ENCODE measurements around the gene LYSMD3. TPM values are rescaled to one million over a fixed set of nuclear protein-coding genes. Genes with fewer than 3 reads are reported as not detected.

The LYSMD3 gene
- total RNA-seq, 4 donors from 2014 or later: 10.8 to 21.9 (median 15.0) TPM

- Histone ChIP-seq H3K9me3 (no peaks in the 10 kb centered on the region), H3K4me3 (peak within 1 kb of the TSS; percentile 57 to 87 (median 82)), H3K27ac (peak within 1 kb of the TSS; percentile 50 to 90 (median 78)), H3K36me3 (no peaks in the 10 kb centered on the region), H3K27me3 (no peaks in the 10 kb centered on the region), H3K4me1 (peaks cover 0 to 11% (median 0%) of the 10 kb centered on the region in 4 donors)
- peak; percentile 92 to 97 (median 95) for DNase-seq
- TF ChIP-seq CTCF (IDR thresholded peaks at IDR 0.05): peak; percentile 2 to 63 (median 56)
- peak; percentile 77 to 85 for TF ChIP-seq POLR2A (IDR thresholded peaks at IDR 0.05)
Measured at GRCh38 chr5:90474235-90475107, 54.9 kb downstream of the LYSMD3 start, which contains the start of the genes MBLAC2 and POLR3G. Gene MBLAC2, minus strand, starts transcription at chr5:90474771. Its CDS starts 479 bp downstream, at chr5:90474292. Gene POLR3G, plus strand, starts transcription at chr5:90474864. Its CDS starts 10,704 bp downstream, at chr5:90485568.

- Histone ChIP-seq H3K27me3 (no peaks in the 10 kb centered on the region), H3K4me3 (peak overlapping the region; percentile 57 to 87 (median 82)), H3K36me3 (no peaks in the 10 kb centered on the region), H3K9me3 (no peaks in the 10 kb centered on the region), H3K4me1 (peaks cover 0 to 11% (median 0%) of the 10 kb centered on the region in 4 donors), H3K27ac (peak overlapping the region; percentile 50 to 90 (median 78))
- DNase-seq: peak in 1 of 3 donors; percentile 34
- TF ChIP-seq POLR2A (IDR thresholded peaks at IDR 0.05): no peak
- TF ChIP-seq CTCF (IDR thresholded peaks at IDR 0.05): no peak
Measured at GRCh38 chr5:90473396-90474234, 55.8 kb downstream of the LYSMD3 start.

- no peak for DNase-seq
- peak overlapping the region; percentile 57 to 87 (median 82) for H3K4me3 ChIP-seq
- no peak for TF ChIP-seq CTCF (IDR thresholded peaks at IDR 0.05)
- peaks cover 0 to 11% (median 0%) of the 10 kb centered on the region in 4 donors for H3K4me1 ChIP-seq
- no peaks in the 10 kb centered on the region for H3K36me3 ChIP-seq
- H3K27me3 ChIP-seq: no peaks in the 10 kb centered on the region
- peak overlapping the region in 2 of 4 donors; percentile 84 to 90 for H3K27ac ChIP-seq
- no peaks in the 10 kb centered on the region for H3K9me3 ChIP-seq
Measured at GRCh38 chr5:90472783-90473395, 56.5 kb downstream of the LYSMD3 start.

Other genes with a start within 250 kb of the LYSMD3 start
- gene CETN3, start 119.8 kb downstream of the LYSMD3 start, total RNA-seq: 1 to 10 TPM; 1.1 to 4.1 (median 2.9) TPM
- gene MBLAC2, start 54.8 kb downstream of the LYSMD3 start, total RNA-seq: 1 to 10 TPM; 4.1 to 8.1 (median 5.0) TPM
- gene POLR3G, start 54.7 kb downstream of the LYSMD3 start, total RNA-seq: 1 to 10 TPM in 1 of 4 donors, under 1 TPM in 2, not detected in 1; 0.53 to 1.3 (median 0.76) TPM
- gene ADGRV1, start 29.2 kb upstream of the LYSMD3 start, total RNA-seq: 1 to 10 TPM in 3 of 4 donors, under 1 TPM in 1; 0.28 to 6.5 (median 3.7) TPM

Data from Peyer's patch (tissue), 4 donors.